ENCODE results near the gene CHMP1A. TPM values are rescaled to one million over a fixed set of nuclear protein-coding genes. Genes with fewer than 3 reads are reported as not detected.

CHMP1A gene
- total RNA-seq, 2 donors from 2014 or later = 75.8 to 128 TPM

DNA sequence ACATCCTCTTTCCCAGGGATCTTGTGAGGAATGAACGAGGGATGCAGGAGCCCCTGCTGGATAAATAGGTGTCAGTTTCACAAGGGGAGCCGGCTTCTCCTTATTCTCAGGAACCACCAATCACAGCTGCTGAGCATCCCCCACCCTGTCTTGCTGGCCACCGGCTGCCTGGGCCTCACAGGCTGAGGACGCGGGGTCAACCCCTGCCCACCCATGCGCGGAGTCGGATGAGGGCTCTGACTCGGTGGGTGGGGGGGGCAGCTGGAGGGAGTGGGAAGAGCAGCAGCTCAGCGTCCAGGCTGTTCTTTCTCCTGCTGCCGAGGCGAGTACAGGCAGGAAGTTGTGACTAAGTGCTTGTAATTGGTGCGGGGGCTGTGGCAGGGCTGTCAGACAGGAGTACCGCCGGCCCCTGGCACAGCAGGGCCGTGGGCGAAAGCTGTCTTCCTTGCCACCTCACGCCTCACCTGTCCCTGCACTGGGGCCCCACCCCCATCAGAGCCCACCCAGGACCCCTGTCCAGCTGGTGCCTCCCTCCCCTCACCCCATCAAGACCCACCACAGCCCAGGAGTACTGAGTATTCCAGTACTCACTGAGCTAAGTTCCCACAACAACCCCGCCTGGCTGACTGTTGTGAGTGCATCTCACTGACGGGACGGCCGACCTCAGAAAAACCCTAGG, 55.1 kb downstream of the CHMP1A start:
- Histone ChIP-seq H3K36me3 (no peaks in the 10 kb centered on the region), H3K4me3 (no peak overlapping the region), H3K27ac (no peak overlapping the region), H3K27me3 (replicated peaks; ENCODE audit: insufficient read depth) (no peaks in the 10 kb centered on the region), H3K9me3 (no peaks in the 10 kb centered on the region), H3K4me1 (replicated peaks) (no peaks in the 10 kb centered on the region)
- no peak for DNase-seq (ENCODE audit: low spot score)
- intact Hi-C loops (cut with DNase I) = no loop called here
- 3% methylated on average over 20 of the region's 22 CpGs for WGBS
- TF ChIP-seq POLR2A (IDR thresholded peaks at IDR 0.05) (no peak), CTCF (IDR thresholded peaks at IDR 0.05) (no peak), POLR2AphosphoS5 (IDR thresholded peaks at IDR 0.05) (no peak)

GRCh38 chr16:89601906-89602272, 55.6 kb downstream of the CHMP1A start:
- TF ChIP-seq POLR2AphosphoS5 (IDR thresholded peaks at IDR 0.05) (no peak), POLR2A (IDR thresholded peaks at IDR 0.05) (no peak), CTCF (IDR thresholded peaks at IDR 0.05) (no peak)
- no peaks in the 10 kb centered on the region for H3K27me3 ChIP-seq (replicated peaks; ENCODE audit: insufficient read depth)
- H3K4me3 ChIP-seq = no peak overlapping the region
- no peaks in the 10 kb centered on the region for H3K9me3 ChIP-seq
- 51% methylated on average over 22 of the region's 22 CpGs for WGBS
- H3K4me1 ChIP-seq (replicated peaks) = no peaks in the 10 kb centered on the region
- no peak overlapping the region for H3K27ac ChIP-seq
- H3K36me3 ChIP-seq = no peaks in the 10 kb centered on the region
- intact Hi-C loops (cut with DNase I) = no loop called here
- DNase-seq (ENCODE audit: low spot score) = no peak

- TF ChIP-seq POLR2AphosphoS5 (IDR thresholded peaks at IDR 0.05) (no peak), CTCF (IDR thresholded peaks at IDR 0.05) (no peak), POLR2A (IDR thresholded peaks at IDR 0.05) (no peak)
- DNase-seq (ENCODE audit: low spot score) = no peak
- intact Hi-C loops (cut with DNase I) = no loop called here
- Histone ChIP-seq H3K4me3 (no peak overlapping the region), H3K27ac (no peak overlapping the region), H3K36me3 (no peaks in the 10 kb centered on the region), H3K9me3 (no peaks in the 10 kb centered on the region), H3K4me1 (replicated peaks) (no peaks in the 10 kb centered on the region), H3K27me3 (replicated peaks; ENCODE audit: insufficient read depth) (no peaks in the 10 kb centered on the region)
- 78% methylated on average over 8 of the region's 8 CpGs for WGBS
Observed at GRCh38 chr16:89600956-89601355, 56.6 kb downstream of the CHMP1A start.

DNA sequence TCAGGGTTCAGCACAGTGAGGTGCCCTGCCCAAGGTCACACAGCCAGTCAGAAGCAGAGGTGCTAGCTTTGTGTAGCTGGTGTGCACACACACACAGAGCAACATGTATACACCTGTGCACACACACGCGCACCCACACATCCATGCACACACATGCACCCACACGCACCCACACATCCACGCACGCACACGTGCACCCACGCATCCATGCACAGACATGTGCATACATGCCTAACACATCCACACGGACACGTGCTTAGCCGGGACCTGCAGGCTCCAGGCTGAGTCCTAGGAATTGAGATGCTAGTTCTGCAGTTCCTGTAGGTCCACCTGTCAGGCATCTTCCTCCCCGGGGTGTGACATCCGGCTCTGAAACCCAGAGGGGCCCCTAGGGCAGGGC, 57.1 kb downstream of the CHMP1A start:
- Histone ChIP-seq H3K36me3 (no peaks in the 10 kb centered on the region), H3K9me3 (no peaks in the 10 kb centered on the region), H3K4me3 (no peak overlapping the region), H3K27me3 (replicated peaks; ENCODE audit: insufficient read depth) (no peaks in the 10 kb centered on the region), H3K4me1 (replicated peaks) (no peaks in the 10 kb centered on the region), H3K27ac (no peak overlapping the region)
- no peak for DNase-seq (ENCODE audit: low spot score)
- WGBS = 46% methylated on average over 12 of the region's 12 CpGs
- TF ChIP-seq POLR2A (IDR thresholded peaks at IDR 0.05) (no peak), CTCF (IDR thresholded peaks at IDR 0.05) (no peak), POLR2AphosphoS5 (IDR thresholded peaks at IDR 0.05) (no peak)
- intact Hi-C loops (cut with DNase I) = no loop called here

GRCh38 chr16:89599902-89600301, 57.6 kb downstream of the CHMP1A start:
- TF ChIP-seq POLR2A (IDR thresholded peaks at IDR 0.05) = no peak
- TF ChIP-seq POLR2AphosphoS5 (IDR thresholded peaks at IDR 0.05) = no peak
- no peak for TF ChIP-seq CTCF (IDR thresholded peaks at IDR 0.05)
- Histone ChIP-seq H3K9me3 (no peaks in the 10 kb centered on the region), H3K27me3 (replicated peaks; ENCODE audit: insufficient read depth) (no peaks in the 10 kb centered on the region), H3K27ac (no peak overlapping the region), H3K4me1 (replicated peaks) (no peaks in the 10 kb centered on the region), H3K36me3 (no peaks in the 10 kb centered on the region), H3K4me3 (no peak overlapping the region)
- 72% methylated on average over 10 of the region's 10 CpGs for WGBS
- intact Hi-C loops (cut with DNase I) = no loop called here
- DNase-seq (ENCODE audit: low spot score) = no peak

All from prostate gland (tissue), 2 donors.